GM19099 (cell line): ENCODE measurements around the gene TGM6.

Source experiments
- POLR2A ChIP-seq: IDR thresholded peaks from 3 replicates; pipeline ENCODE4 v1.6.1; 2011; ENCODE audit warnings: low read depth; ENCODE audit not compliant: insufficient read length; ENCODE audit errors: extremely low read depth

Gene TGM6

GRCh38 chr20:2403291-2404052, 22.8 kb downstream of the TGM6 start:
- no peak for TF ChIP-seq POLR2A

GRCh38 chr20:2405693-2406065, 25.0 kb downstream of the TGM6 start:
- TF ChIP-seq POLR2A: no peak

- no peak for TF ChIP-seq POLR2A
Measured at GRCh38 chr20:2408111-2408510, 27.4 kb downstream of the TGM6 start.

- TF ChIP-seq POLR2A: no peak
Measured at GRCh38 chr20:2416541-2417212, 36.0 kb downstream of the TGM6 start.

- no peak for TF ChIP-seq POLR2A
Measured at GRCh38 chr20:2417213-2417541, 36.5 kb downstream of the TGM6 start.

GRCh38 chr20:2418388-2418787, 37.7 kb downstream of the TGM6 start:
- TF ChIP-seq POLR2A: no peak

GRCh38 chr20:2420510-2420909, 39.8 kb downstream of the TGM6 start:
- TF ChIP-seq POLR2A: no peak

- TF ChIP-seq POLR2A: no peak
Measured at GRCh38 chr20:2421247-2421646, 40.5 kb downstream of the TGM6 start.

- TF ChIP-seq POLR2A: no peak
Measured at GRCh38 chr20:2429051-2429450, 48.4 kb downstream of the TGM6 start.

GRCh38 chr20:2430538-2430937, 49.8 kb downstream of the TGM6 start:
- TF ChIP-seq POLR2A: no peak

- TF ChIP-seq POLR2A: no peak
Measured at GRCh38 chr20:2431185-2431584, 50.5 kb downstream of the TGM6 start.

- TF ChIP-seq POLR2A: no peak
Measured at GRCh38 chr20:2446845-2447244, 66.1 kb downstream of the TGM6 start.

- no peak for TF ChIP-seq POLR2A
Measured at GRCh38 chr20:2449386-2449785, 68.7 kb downstream of the TGM6 start.

GRCh38 chr20:2451422-2451821, 70.7 kb downstream of the TGM6 start:
- TF ChIP-seq POLR2A: no peak

- no peak for TF ChIP-seq POLR2A
Measured at GRCh38 chr20:2451939-2452732, 71.4 kb downstream of the TGM6 start.

- no peak for TF ChIP-seq POLR2A
Measured at GRCh38 chr20:2453792-2454191, 73.1 kb downstream of the TGM6 start.
